PC-3 (cell line): ENCODE data around the gene PTPRN2.

Experiments
- EZH2 ChIP-seq: fragments of 300-600 bp; sonication (generic); IDR thresholded peaks from one replicate; pipeline ENCODE4 v1.6.1; 2017; ENCODE audit warnings: antibody characterized with exemption, mild to moderate bottlenecking, low read length; ENCODE audit not compliant: unreplicated experiment
- EZH2phosphoT487 ChIP-seq: fragments of 300-600 bp; sonication (generic); IDR thresholded peaks from 2 replicates; pipeline ENCODE4 v1.6.1; 2018; ENCODE audit warnings: mild to moderate bottlenecking, antibody characterized with exemption, low read length, borderline replicate concordance
- TF ChIP-seq, protein P1 (sequence below): fragments of 300-600 bp; sonication (generic); conservative IDR thresholded peaks from 2 replicates; pipeline ENCODE4 v1.5.1; 2017; ENCODE audit warnings: antibody characterized with exemption, low read depth, mild to moderate bottlenecking, low read length

DNA sequence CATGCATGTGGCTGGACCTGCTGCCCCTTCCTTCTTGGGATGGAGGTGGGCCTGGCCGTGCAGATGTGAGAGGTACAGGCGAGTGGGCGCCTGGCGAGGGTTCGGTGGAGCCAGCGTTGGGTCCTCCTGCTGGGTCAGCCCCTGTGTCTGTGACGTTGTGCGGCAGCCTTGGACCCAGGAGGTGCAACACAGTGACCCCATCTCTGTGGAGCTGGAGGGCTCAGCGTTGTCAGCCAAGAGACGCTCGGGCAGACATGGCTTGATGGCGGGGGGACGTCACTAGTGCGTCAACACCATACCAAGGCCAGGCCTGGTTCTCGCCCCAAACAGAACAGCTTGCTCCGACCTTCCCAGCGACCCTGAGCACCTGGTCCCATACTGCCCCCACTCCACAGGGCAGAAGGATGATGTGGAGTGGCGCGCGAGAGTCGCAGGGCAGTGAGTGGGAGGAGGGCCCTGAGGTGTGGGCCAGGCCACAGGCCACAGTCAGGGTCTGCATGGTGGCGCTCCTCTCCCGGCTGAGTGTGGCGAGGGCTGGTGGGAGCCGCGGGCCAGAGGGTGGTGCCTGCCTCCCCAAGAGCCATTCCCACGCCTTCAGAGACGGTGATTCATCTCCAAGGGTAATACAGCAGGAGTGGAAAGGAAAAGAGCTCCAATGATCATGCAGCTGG, 1066.4 kb downstream of the PTPRN2 start:
- TF ChIP-seq EZH2phosphoT487, result no peak
- TF ChIP-seq, protein P1, sequence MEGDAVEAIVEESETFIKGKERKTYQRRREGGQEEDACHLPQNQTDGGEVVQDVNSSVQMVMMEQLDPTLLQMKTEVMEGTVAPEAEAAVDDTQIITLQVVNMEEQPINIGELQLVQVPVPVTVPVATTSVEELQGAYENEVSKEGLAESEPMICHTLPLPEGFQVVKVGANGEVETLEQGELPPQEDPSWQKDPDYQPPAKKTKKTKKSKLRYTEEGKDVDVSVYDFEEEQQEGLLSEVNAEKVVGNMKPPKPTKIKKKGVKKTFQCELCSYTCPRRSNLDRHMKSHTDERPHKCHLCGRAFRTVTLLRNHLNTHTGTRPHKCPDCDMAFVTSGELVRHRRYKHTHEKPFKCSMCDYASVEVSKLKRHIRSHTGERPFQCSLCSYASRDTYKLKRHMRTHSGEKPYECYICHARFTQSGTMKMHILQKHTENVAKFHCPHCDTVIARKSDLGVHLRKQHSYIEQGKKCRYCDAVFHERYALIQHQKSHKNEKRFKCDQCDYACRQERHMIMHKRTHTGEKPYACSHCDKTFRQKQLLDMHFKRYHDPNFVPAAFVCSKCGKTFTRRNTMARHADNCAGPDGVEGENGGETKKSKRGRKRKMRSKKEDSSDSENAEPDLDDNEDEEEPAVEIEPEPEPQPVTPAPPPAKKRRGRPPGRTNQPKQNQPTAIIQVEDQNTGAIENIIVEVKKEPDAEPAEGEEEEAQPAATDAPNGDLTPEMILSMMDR, result no peak
- no peak for TF ChIP-seq EZH2
